Upper lobe of left lung (tissue), 4 donors: Measurements from ENCODE around the gene ARIH2.

Experiments used
- POLR2A ChIP-seq, 4 donors: fragments of 450-650 bp; IDR thresholded peaks; one replicate each; pipeline ENCODE4 v1.5.1; 2016 to 2017; ENCODE audit warnings: antibody characterized with exemption in 4 of 4, mild to moderate bottlenecking in 2 of 4
- TF ChIP-seq, protein P1 (sequence below), 6 experiments: fragments of 450-650 bp in 4 of 6; fragments of 200-600 bp in 2 of 6; sonication (generic) in 2 of 6; IDR thresholded peaks; one replicate each; pipeline ENCODE4 v1.5.1; 2016 to 2019; ENCODE audit warnings: antibody characterized with exemption in 6 of 6

DNA sequence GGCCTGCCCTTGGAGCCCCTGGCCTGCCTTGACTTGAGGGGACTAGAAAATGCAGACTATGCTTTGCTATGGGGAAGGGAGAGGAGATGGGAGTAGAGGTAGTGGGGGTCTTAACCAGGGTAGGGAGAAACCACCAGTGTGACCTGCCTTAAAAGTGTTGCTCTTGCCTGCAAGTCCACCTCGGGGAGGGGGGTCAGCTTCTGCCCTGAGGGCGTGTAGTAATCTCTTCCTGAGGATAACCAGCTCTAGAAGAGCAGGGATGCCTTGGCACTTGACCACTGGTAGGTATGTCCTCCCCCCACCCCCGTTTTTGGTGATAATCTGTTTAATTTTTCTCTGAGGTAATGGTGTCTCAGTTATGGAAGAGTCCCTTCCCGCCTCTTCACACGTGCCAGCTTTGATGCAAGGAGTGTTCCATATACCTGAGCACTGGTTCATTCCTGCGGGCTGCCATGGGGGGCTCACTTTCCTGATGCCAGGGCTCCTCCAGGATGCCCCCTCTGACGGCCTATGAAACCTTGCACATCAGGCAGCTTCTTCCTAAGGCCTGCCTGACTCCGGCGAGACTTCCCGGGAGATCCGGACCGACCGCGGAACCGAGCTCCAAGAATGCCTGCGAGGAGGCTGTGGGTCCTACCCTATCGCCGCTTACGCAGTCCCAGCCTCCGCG, 70.6 kb downstream of the ARIH2 start:
- no peak for TF ChIP-seq POLR2A (IDR thresholded peaks at IDR 0.05)
- TF ChIP-seq, protein P1, sequence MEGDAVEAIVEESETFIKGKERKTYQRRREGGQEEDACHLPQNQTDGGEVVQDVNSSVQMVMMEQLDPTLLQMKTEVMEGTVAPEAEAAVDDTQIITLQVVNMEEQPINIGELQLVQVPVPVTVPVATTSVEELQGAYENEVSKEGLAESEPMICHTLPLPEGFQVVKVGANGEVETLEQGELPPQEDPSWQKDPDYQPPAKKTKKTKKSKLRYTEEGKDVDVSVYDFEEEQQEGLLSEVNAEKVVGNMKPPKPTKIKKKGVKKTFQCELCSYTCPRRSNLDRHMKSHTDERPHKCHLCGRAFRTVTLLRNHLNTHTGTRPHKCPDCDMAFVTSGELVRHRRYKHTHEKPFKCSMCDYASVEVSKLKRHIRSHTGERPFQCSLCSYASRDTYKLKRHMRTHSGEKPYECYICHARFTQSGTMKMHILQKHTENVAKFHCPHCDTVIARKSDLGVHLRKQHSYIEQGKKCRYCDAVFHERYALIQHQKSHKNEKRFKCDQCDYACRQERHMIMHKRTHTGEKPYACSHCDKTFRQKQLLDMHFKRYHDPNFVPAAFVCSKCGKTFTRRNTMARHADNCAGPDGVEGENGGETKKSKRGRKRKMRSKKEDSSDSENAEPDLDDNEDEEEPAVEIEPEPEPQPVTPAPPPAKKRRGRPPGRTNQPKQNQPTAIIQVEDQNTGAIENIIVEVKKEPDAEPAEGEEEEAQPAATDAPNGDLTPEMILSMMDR (IDR thresholded peaks at IDR 0.05) = no peak
